ENCODE data around the gene HEG1. TPM values are rescaled to one million over a fixed set of nuclear protein-coding genes. Genes with fewer than 3 reads are reported as not detected.

The HEG1 gene
- total RNA-seq, 4 donors from 2014 or later, result 95.2 to 238 (median 147) TPM

- no peak for DNase-seq (ENCODE audit: low spot score)
- ATAC-seq (ENCODE audit: low FRiP score), result no peak
- no peak for TF ChIP-seq CTCF (IDR thresholded peaks at IDR 0.05)
Measured at GRCh38 chr3:125069968-125070745, 14.4 kb upstream of the HEG1 start.

- TF ChIP-seq CTCF (IDR thresholded peaks at IDR 0.05), result no peak
- ATAC-seq (ENCODE audit: low FRiP score), result no peak
- DNase-seq (ENCODE audit: low spot score), result no peak
Measured at GRCh38 chr3:125069452-125069851, 13.7 kb upstream of the HEG1 start.

GRCh38 chr3:125068265-125068664 lies 12.5 kb upstream of the HEG1 start:
- no peak for TF ChIP-seq CTCF (IDR thresholded peaks at IDR 0.05)
- ATAC-seq (ENCODE audit: low FRiP score) (no peak), DNase-seq (ENCODE audit: low spot score) (no peak)

- DNase-seq (ENCODE audit: low spot score) (no peak), ATAC-seq (ENCODE audit: low FRiP score) (peak; percentile 46)
- TF ChIP-seq CTCF (IDR thresholded peaks at IDR 0.05), result no peak
Measured at GRCh38 chr3:125067225-125067624, 11.4 kb upstream of the HEG1 start.

- ATAC-seq (ENCODE audit: low FRiP score) (peak; percentile 67), DNase-seq (ENCODE audit: low spot score) (no peak)
- TF ChIP-seq CTCF (IDR thresholded peaks at IDR 0.05), result no peak
Measured at GRCh38 chr3:125062904-125063618, 7.3 kb upstream of the HEG1 start.

GRCh38 chr3:125061646-125062045 lies 5.8 kb upstream of the HEG1 start:
- DNase-seq (ENCODE audit: low spot score) (no peak), ATAC-seq (ENCODE audit: low FRiP score) (peak; percentile 10)
- TF ChIP-seq CTCF (IDR thresholded peaks at IDR 0.05), result no peak
